GM12878 (cell line): ENCODE measurements around the gene NARF. TPM values are rescaled to one million over a fixed set of nuclear protein-coding genes. Genes with fewer than 3 reads are reported as not detected.

Source experiments
- CHD1 ChIP-seq: IDR thresholded peaks from 2 replicates; pipeline ENCODE4 v1.6.1; 2012; ENCODE audit warnings: low read depth, low read length, improper control_type of control experiment
- DPF2 ChIP-seq: fragments of 450-650 bp; IDR thresholded peaks from 2 replicates; pipeline ENCODE4 v1.6.1; 2017; ENCODE audit warnings: mild to moderate bottlenecking
- HDGF ChIP-seq: fragments of 450-650 bp; IDR thresholded peaks from 2 replicates; pipeline ENCODE4 v1.6.1; 2016; ENCODE audit warnings: antibody characterized with exemption
- JUNB ChIP-seq: IDR thresholded peaks from 2 replicates; pipeline ENCODE4 v1.6.1; 2016; ENCODE audit warnings: antibody characterized with exemption, mild to moderate bottlenecking
- KAT2A ChIP-seq: conservative IDR thresholded peaks from 2 replicates; pipeline ENCODE4 v1.6.1; 2011; ENCODE audit warnings: low read depth, low read length; ENCODE audit not compliant: control insufficient read depth
- LARP7 ChIP-seq: fragments of 450-650 bp; IDR thresholded peaks from 2 replicates; pipeline ENCODE4 v1.6.1; 2017; ENCODE audit warnings: mild to moderate bottlenecking
- MYB ChIP-seq: fragments of 150-350 bp; IDR thresholded peaks from 2 replicates; pipeline ENCODE4 v1.6.1; 2014; ENCODE audit warnings: mild to moderate bottlenecking, low read depth, low read length, borderline replicate concordance
- NRF1 ChIP-seq: conservative IDR thresholded peaks from 2 replicates; pipeline ENCODE4 v1.6.1; 2011; ENCODE audit warnings: mild to moderate bottlenecking, low read depth, low read length, improper control_type of control experiment
- PAX5 ChIP-seq: IDR thresholded peaks from 2 replicates; pipeline ENCODE4 v1.6.1; 2011; ENCODE audit warnings: low read depth, low read length, borderline replicate concordance
- POLR2AphosphoS2 ChIP-seq: IDR thresholded peaks from 2 replicates; pipeline ENCODE4 v1.6.1; 2011; ENCODE audit warnings: low read depth, mild to moderate bottlenecking, low read length, improper control_type of control experiment, moderate library complexity
- SP1 ChIP-seq: IDR thresholded peaks from one replicate; pipeline ENCODE4 v1.6.1; 2011; ENCODE audit warnings: low read depth, low read length
- SREBF2 ChIP-seq: IDR thresholded peaks from 2 replicates; pipeline ENCODE4 v1.6.1; 2012; ENCODE audit warnings: mild to moderate bottlenecking, low read length
- STAT3 ChIP-seq: IDR thresholded peaks from 2 replicates; pipeline ENCODE4 v1.6.1; 2011; ENCODE audit warnings: low read depth, low read length, improper control_type of control experiment
- TARDBP ChIP-seq: IDR thresholded peaks from 2 replicates; pipeline ENCODE4 v1.6.1; 2016; ENCODE audit warnings: borderline replicate concordance
- ZNF207 ChIP-seq: fragments of 450-650 bp; IDR thresholded peaks from 2 replicates; pipeline ENCODE4 v1.6.1; 2014; ENCODE audit warnings: antibody characterized with exemption, mild to moderate bottlenecking, borderline replicate concordance
- ZZZ3 ChIP-seq: IDR thresholded peaks from 2 replicates; pipeline ENCODE4 v1.6.1; 2011; ENCODE audit warnings: low read depth; ENCODE audit not compliant: control insufficient read depth, insufficient read length
- polyA plus RNA-seq, 11 experiments: library from polyadenylated mRNA; depleted of rRNA in 4 of 11; unstranded in 6 of 11; stranded (reverse) in 5 of 11; fragments of >200 nt; fragmentation: Nextera tagmentation in 4 of 11; fragmentation: Illumina TruSeq in 1 of 11; extraction: Ambion mirVana in 4 of 11; extraction: Trizol in 1 of 11; gene quantifications; 1 replicate in 1 of 11; 2 replicates in 10 of 11; pipeline versions ENCODE4 v1.2.1 to v1.2.3, GENCODE V29; 2011 to 2016; ENCODE audit warnings: inconsistent platforms in 2 of 11, missing spikeins in 2 of 11, low read depth in 1 of 11
- total RNA-seq, 4 experiments: library from RNA; depleted of rRNA in 3 of 4; stranded (reverse); fragments of >200 nt in 3 of 4; fragmentation: Illumina TruSeq in 1 of 4; extraction: Trizol in 1 of 4; gene quantifications; 2 replicates each; pipeline versions ENCODE4 v1.2.1 to v1.2.3, GENCODE V29; 2013 to 2021
- TF ChIP-seq, protein P1 (sequence below): IDR thresholded peaks from 2 replicates; pipeline ENCODE4 v1.6.1; 2011; ENCODE audit warnings: low read depth, low read length, improper control_type of control experiment, borderline replicate concordance
- TF ChIP-seq, protein P2 (sequence below), 3 experiments: IDR thresholded peaks in 2 of 3; conservative IDR thresholded peaks in 1 of 3; 2 replicates each; pipeline ENCODE4 v1.5.1; 2011; ENCODE audit warnings: low read depth in 3 of 3, low read length in 3 of 3, mild to moderate bottlenecking in 3 of 3, control low read depth in 2 of 3, moderate library complexity in 2 of 3, inconsistent platforms in 1 of 3, mixed read lengths in 1 of 3; ENCODE audit not compliant: control insufficient read depth in 2 of 3, insufficient read depth in 1 of 3; ENCODE audit errors: extremely low read depth in 1 of 3
- TF ChIP-seq, protein P3 (sequence below): fragments of 450-650 bp; IDR thresholded peaks from 2 replicates; pipeline ENCODE4 v1.6.1; 2016; ENCODE audit warnings: mild to moderate bottlenecking
- TF ChIP-seq, protein P4 (sequence below): fragments of 450-650 bp; IDR thresholded peaks from 2 replicates; pipeline ENCODE4 v1.6.1; 2017; ENCODE audit warnings: low read depth, mild to moderate bottlenecking, moderate library complexity
- TF ChIP-seq, protein P5 (sequence below): fragments of 150-350 bp; IDR thresholded peaks from 2 replicates; pipeline ENCODE4 v1.6.1; 2016; ENCODE audit warnings: low read depth, low read length
- TF ChIP-seq, protein P6 (sequence below): IDR thresholded peaks from 2 replicates; pipeline ENCODE4 v1.6.1; 2012; ENCODE audit warnings: low read depth, low read length, improper control_type of control experiment

Gene NARF
- total and polyA plus RNA-seq, 10 of the 15 experiments (the other 5 are each of a cell fraction or from before 2014, with no cell fraction given): 16.7 to 126 (median 47.5) TPM

DNA sequence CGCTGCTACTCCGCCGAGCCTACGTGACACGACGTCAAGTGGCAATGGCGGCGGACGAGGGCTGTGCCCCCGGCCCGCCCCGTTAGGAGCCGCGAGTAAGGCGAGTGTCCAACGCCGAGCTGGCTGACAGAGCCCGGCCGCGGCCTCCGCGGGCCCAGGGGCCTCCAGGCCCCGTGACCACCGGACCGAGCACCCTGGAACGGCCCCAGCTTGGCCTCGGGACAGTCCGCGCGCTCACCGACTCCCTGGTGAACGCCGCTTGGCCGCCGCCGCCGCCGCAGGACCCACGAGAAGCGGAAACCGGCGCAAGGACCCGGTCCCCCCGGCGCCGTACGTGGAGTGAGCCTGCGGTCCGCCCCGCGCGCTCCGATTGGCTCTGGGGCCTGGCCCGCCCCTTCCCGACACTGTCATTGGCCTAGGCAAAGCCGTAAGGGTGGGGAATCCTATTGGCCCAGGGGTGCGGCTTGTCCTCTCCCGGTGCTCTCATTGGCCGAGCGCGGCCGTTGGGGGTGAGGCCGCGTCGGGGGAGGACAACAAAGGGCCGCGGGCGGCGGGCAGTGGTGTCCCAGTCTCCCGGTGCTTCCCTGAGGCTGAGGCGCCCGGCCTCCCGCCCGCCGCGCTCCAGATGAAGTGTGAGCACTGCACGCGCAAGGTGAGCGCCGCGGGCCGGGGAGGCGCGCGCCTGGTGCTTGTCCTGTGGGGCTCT lies at the start of gene NARF (continued):
- TF ChIP-seq, protein P1, sequence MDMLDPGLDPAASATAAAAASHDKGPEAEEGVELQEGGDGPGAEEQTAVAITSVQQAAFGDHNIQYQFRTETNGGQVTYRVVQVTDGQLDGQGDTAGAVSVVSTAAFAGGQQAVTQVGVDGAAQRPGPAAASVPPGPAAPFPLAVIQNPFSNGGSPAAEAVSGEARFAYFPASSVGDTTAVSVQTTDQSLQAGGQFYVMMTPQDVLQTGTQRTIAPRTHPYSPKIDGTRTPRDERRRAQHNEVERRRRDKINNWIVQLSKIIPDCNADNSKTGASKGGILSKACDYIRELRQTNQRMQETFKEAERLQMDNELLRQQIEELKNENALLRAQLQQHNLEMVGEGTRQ: no peak
- TF ChIP-seq CHD1 (peak; percentile 92), SREBF2 (no peak), ZZZ3 (no peak), PAX5 (no peak), JUNB (no peak), SP1 (peak; percentile 97), STAT3 (no peak), MYB (no peak), NRF1 (no peak; the same call in 1 of the 2 replicates), HDGF (peak; percentile 79), TARDBP (no peak), KAT2A (no peak), POLR2AphosphoS2 (peak; percentile 97), ZNF207 (peak; percentile 77; the same call in 1 of the 2 replicates), LARP7 (peak; percentile 94), DPF2 (peak; percentile 92)
- TF ChIP-seq, protein P2, sequence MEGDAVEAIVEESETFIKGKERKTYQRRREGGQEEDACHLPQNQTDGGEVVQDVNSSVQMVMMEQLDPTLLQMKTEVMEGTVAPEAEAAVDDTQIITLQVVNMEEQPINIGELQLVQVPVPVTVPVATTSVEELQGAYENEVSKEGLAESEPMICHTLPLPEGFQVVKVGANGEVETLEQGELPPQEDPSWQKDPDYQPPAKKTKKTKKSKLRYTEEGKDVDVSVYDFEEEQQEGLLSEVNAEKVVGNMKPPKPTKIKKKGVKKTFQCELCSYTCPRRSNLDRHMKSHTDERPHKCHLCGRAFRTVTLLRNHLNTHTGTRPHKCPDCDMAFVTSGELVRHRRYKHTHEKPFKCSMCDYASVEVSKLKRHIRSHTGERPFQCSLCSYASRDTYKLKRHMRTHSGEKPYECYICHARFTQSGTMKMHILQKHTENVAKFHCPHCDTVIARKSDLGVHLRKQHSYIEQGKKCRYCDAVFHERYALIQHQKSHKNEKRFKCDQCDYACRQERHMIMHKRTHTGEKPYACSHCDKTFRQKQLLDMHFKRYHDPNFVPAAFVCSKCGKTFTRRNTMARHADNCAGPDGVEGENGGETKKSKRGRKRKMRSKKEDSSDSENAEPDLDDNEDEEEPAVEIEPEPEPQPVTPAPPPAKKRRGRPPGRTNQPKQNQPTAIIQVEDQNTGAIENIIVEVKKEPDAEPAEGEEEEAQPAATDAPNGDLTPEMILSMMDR (IDR thresholded peaks at IDR 0.05 in 2 of 3, conservative IDR thresholded peaks at IDR 0.05 in 1 of 3; ENCODE audit: control insufficient read depth in 2 of 3, extremely low read depth in 1 of 3, insufficient read depth in 1 of 3, low read depth in 3 of 3, low read length in 3 of 3): no peak
- TF ChIP-seq, protein P3, sequence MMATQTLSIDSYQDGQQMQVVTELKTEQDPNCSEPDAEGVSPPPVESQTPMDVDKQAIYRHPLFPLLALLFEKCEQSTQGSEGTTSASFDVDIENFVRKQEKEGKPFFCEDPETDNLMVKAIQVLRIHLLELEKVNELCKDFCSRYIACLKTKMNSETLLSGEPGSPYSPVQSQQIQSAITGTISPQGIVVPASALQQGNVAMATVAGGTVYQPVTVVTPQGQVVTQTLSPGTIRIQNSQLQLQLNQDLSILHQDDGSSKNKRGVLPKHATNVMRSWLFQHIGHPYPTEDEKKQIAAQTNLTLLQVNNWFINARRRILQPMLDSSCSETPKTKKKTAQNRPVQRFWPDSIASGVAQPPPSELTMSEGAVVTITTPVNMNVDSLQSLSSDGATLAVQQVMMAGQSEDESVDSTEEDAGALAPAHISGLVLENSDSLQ: no peak
- TF ChIP-seq, protein P4, sequence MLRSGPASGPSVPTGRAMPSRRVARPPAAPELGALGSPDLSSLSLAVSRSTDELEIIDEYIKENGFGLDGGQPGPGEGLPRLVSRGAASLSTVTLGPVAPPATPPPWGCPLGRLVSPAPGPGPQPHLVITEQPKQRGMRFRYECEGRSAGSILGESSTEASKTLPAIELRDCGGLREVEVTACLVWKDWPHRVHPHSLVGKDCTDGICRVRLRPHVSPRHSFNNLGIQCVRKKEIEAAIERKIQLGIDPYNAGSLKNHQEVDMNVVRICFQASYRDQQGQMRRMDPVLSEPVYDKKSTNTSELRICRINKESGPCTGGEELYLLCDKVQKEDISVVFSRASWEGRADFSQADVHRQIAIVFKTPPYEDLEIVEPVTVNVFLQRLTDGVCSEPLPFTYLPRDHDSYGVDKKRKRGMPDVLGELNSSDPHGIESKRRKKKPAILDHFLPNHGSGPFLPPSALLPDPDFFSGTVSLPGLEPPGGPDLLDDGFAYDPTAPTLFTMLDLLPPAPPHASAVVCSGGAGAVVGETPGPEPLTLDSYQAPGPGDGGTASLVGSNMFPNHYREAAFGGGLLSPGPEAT: peak; percentile 75
- TF ChIP-seq, protein P5, sequence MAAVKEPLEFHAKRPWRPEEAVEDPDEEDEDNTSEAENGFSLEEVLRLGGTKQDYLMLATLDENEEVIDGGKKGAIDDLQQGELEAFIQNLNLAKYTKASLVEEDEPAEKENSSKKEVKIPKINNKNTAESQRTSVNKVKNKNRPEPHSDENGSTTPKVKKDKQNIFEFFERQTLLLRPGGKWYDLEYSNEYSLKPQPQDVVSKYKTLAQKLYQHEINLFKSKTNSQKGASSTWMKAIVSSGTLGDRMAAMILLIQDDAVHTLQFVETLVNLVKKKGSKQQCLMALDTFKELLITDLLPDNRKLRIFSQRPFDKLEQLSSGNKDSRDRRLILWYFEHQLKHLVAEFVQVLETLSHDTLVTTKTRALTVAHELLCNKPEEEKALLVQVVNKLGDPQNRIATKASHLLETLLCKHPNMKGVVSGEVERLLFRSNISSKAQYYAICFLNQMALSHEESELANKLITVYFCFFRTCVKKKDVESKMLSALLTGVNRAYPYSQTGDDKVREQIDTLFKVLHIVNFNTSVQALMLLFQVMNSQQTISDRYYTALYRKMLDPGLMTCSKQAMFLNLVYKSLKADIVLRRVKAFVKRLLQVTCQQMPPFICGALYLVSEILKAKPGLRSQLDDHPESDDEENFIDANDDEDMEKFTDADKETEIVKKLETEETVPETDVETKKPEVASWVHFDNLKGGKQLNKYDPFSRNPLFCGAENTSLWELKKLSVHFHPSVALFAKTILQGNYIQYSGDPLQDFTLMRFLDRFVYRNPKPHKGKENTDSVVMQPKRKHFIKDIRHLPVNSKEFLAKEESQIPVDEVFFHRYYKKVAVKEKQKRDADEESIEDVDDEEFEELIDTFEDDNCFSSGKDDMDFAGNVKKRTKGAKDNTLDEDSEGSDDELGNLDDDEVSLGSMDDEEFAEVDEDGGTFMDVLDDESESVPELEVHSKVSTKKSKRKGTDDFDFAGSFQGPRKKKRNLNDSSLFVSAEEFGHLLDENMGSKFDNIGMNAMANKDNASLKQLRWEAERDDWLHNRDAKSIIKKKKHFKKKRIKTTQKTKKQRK: no peak
- TF ChIP-seq, protein P6, sequence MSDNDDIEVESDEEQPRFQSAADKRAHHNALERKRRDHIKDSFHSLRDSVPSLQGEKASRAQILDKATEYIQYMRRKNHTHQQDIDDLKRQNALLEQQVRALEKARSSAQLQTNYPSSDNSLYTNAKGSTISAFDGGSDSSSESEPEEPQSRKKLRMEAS: peak; percentile 46
